ENCODE data around the gene KISS1R.

DNA sequence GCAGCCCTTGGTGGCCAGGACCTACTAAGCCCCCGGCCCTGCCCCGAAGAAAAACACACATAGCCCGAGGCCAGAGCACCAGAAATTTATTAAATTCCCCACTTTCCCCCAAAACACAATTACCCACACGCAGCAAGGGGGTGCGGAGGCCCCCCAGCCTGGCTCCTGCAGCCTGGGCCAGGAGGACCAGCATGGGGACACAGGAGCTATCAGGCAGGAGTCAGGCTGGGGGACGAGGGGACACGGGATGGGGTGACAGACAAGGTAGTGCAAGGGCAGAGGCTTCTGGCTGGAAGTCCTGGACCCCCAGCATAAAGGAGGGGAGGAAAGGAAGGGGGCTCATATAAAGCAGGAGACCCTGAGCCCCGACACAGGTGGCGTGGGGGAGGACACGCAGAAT is 20.7 kb upstream of the KISS1R start:
- TF ChIP-seq POLR2A (IDR thresholded peaks at IDR 0.05) (no peak), EP300 (IDR thresholded peaks at IDR 0.05; ENCODE audit: low read depth) (no peak), POLR2AphosphoS5 (IDR thresholded peaks at IDR 0.05) (no peak)
- TF ChIP-seq, protein P1, sequence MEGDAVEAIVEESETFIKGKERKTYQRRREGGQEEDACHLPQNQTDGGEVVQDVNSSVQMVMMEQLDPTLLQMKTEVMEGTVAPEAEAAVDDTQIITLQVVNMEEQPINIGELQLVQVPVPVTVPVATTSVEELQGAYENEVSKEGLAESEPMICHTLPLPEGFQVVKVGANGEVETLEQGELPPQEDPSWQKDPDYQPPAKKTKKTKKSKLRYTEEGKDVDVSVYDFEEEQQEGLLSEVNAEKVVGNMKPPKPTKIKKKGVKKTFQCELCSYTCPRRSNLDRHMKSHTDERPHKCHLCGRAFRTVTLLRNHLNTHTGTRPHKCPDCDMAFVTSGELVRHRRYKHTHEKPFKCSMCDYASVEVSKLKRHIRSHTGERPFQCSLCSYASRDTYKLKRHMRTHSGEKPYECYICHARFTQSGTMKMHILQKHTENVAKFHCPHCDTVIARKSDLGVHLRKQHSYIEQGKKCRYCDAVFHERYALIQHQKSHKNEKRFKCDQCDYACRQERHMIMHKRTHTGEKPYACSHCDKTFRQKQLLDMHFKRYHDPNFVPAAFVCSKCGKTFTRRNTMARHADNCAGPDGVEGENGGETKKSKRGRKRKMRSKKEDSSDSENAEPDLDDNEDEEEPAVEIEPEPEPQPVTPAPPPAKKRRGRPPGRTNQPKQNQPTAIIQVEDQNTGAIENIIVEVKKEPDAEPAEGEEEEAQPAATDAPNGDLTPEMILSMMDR (IDR thresholded peaks at IDR 0.05): no peak
